A549 (cell line): ENCODE data around the gene ELFN1.

Experiments
- BHLHE40 ChIP-seq: IDR thresholded peaks from 2 replicates; pipeline ENCODE4 v1.6.1; 2012; ENCODE audit warnings: low read depth, low read length, inconsistent platforms
- CBX2 ChIP-seq: fragments of 200-600 bp; sonication (generic); IDR thresholded peaks from 2 replicates; pipeline ENCODE4 v1.6.1; 2016; ENCODE audit warnings: low read depth, mild to moderate bottlenecking, borderline replicate concordance
- CEBPB ChIP-seq, 2 experiments: fragments of >200 bp in 1 of 2; sonication (Bioruptor Twin) in 1 of 2; formaldehyde crosslinking in 1 of 2; IDR thresholded peaks; 2 replicates each; pipeline ENCODE4 v1.6.1; 2012 to 2016
- CHD2 ChIP-seq: fragments of 150-350 bp; IDR thresholded peaks from 2 replicates; pipeline ENCODE4 v1.6.1; 2014; ENCODE audit warnings: low read length; ENCODE audit not compliant: partially characterized antibody
- CTCF ChIP-seq: fragments of >200 bp; sonication (Bioruptor Twin); formaldehyde crosslinking; IDR thresholded peaks from 3 replicates; pipeline ENCODE4 v1.5.1; 2016
- EP300 ChIP-seq, 2 experiments: fragments of >200 bp; sonication (Bioruptor Twin); formaldehyde crosslinking; IDR thresholded peaks; 2 replicates in 1 of 2; 3 replicates in 1 of 2; pipeline ENCODE4 v1.6.1; 2016 to 2017
- KDM5A ChIP-seq: fragments of 200-600 bp; sonication (generic); IDR thresholded peaks from 2 replicates; pipeline ENCODE4 v1.6.1; 2016; ENCODE audit warnings: antibody characterized with exemption, mild to moderate bottlenecking
- POLR2A ChIP-seq: IDR thresholded peaks from 2 replicates; pipeline ENCODE4 v1.6.1; 2012; ENCODE audit warnings: mild to moderate bottlenecking, low read length
- POLR2AphosphoS2 ChIP-seq: conservative IDR thresholded peaks from 2 replicates; pipeline ENCODE4 v1.6.1; 2012; ENCODE audit warnings: low read length, improper control_type of control experiment, inconsistent platforms
- RCOR1 ChIP-seq: fragments of 150-350 bp; IDR thresholded peaks from 2 replicates; pipeline ENCODE4 v1.6.1; 2014; ENCODE audit warnings: antibody characterized with exemption, low read length, low read depth
- SMC3 ChIP-seq: fragments of >200 bp; sonication (Bioruptor Twin); formaldehyde crosslinking; IDR thresholded peaks from 3 replicates; pipeline ENCODE4 v1.6.1; 2018; ENCODE audit warnings: inconsistent platforms
- USF2 ChIP-seq: fragments of 450-650 bp; IDR thresholded peaks from 2 replicates; pipeline ENCODE4 v1.6.1; 2014; ENCODE audit warnings: antibody characterized with exemption
- ZFP36 ChIP-seq: fragments of 450-650 bp; IDR thresholded peaks from 2 replicates; pipeline ENCODE4 v1.6.1; 2014; ENCODE audit warnings: borderline replicate concordance; ENCODE audit not compliant: partially characterized antibody

GRCh38 chr7:1745576-1746490 lies 75.8 kb downstream of the ELFN1 start:
- TF ChIP-seq POLR2A, result no peak
- no peak for TF ChIP-seq EP300 (IDR thresholded peaks at IDR 0.05)
- TF ChIP-seq CTCF, result no peak
- TF ChIP-seq POLR2AphosphoS2, result no peak
- no peak for TF ChIP-seq KDM5A
- TF ChIP-seq SMC3, result no peak
- no peak for TF ChIP-seq CBX2
- TF ChIP-seq BHLHE40, result no peak
- TF ChIP-seq ZFP36, result no peak
- no peak for TF ChIP-seq USF2
- TF ChIP-seq CHD2, result no peak
- TF ChIP-seq CEBPB (IDR thresholded peaks at IDR 0.05), result no peak
- no peak for TF ChIP-seq RCOR1
